ENCODE measurements around the gene GPR15LG.

- TF ChIP-seq CTCF (IDR thresholded peaks at IDR 0.05) (no peak), POLR2A (IDR thresholded peaks at IDR 0.05) (no peak)
Observed at GRCh38 chr10:84221916-84222315, 48.3 kb downstream of the GPR15LG start.

Measured in Peyer's patch (tissue), 4 donors.